Measurements from ENCODE around the gene TCHP.
"Not testable (repeated sequence)": the region's sequence is repeated elsewhere in the genome, so short reads cannot be mapped to it uniquely, and the experiment has no call there.

The TCHP gene

DNA sequence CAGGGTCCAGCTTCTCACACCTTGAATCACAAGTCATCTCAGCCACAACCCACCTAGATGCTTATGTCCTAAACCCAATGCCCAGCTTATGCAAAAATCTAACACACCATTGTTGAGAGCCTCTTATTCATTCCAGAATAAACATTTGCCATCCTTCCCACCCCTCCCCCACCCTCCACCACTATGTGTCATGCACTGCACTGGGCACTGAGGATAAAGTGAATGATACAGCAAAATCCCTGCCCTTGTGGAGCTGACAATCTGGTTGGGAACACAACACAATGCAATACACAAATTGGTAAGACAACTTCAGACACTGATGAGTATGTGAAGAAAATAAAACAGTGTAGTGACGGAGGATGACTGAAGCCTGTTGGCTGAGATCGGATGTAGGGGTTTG lies 18.3 kb upstream of the TCHP start:
- Histone ChIP-seq H3K9me3 (ENCODE audit: severe bottlenecking) (no peaks in the 10 kb centered on the region), H3K36me3 (no peaks in the 10 kb centered on the region), H3K4me3 (ENCODE audit: low read depth, low read length) (no peak overlapping the region), H3K27ac (no peak overlapping the region), H3K27me3 (ENCODE audit: insufficient read depth, low read depth, severe bottlenecking) (no peaks in the 10 kb centered on the region)
- DNase-seq = no peak
- TF ChIP-seq, protein P1, sequence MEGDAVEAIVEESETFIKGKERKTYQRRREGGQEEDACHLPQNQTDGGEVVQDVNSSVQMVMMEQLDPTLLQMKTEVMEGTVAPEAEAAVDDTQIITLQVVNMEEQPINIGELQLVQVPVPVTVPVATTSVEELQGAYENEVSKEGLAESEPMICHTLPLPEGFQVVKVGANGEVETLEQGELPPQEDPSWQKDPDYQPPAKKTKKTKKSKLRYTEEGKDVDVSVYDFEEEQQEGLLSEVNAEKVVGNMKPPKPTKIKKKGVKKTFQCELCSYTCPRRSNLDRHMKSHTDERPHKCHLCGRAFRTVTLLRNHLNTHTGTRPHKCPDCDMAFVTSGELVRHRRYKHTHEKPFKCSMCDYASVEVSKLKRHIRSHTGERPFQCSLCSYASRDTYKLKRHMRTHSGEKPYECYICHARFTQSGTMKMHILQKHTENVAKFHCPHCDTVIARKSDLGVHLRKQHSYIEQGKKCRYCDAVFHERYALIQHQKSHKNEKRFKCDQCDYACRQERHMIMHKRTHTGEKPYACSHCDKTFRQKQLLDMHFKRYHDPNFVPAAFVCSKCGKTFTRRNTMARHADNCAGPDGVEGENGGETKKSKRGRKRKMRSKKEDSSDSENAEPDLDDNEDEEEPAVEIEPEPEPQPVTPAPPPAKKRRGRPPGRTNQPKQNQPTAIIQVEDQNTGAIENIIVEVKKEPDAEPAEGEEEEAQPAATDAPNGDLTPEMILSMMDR (IDR thresholded peaks at IDR 0.05; ENCODE audit: low read depth, low read length) = no peak

DNA sequence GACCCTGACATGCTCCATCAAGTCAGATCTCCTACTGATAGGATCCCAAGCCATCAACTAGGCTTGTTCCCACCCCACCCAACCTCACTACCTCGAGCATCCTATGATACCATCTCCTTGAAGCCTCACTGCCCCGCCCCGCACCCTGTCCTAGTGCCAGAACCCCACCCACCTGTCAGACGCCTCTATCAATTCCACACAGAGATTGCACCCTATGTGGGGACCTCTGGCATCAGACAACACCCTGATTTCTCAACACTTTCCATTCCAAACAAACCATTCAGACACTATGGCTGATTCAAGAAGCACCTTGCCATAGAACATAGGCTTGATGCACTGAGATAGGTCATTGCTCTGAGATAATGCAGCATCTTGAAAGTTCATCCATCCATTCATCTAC lies 16.6 kb upstream of the TCHP start:
- TF ChIP-seq, protein P1 (IDR thresholded peaks at IDR 0.05; ENCODE audit: low read depth, low read length) = no peak
- no peak for DNase-seq
- Histone ChIP-seq H3K36me3 (no peaks in the 10 kb centered on the region), H3K4me3 (ENCODE audit: low read depth, low read length) (no peak overlapping the region), H3K27me3 (ENCODE audit: insufficient read depth, low read depth, severe bottlenecking) (no peaks in the 10 kb centered on the region), H3K27ac (no peak overlapping the region), H3K9me3 (ENCODE audit: severe bottlenecking) (no peaks in the 10 kb centered on the region)

DNA sequence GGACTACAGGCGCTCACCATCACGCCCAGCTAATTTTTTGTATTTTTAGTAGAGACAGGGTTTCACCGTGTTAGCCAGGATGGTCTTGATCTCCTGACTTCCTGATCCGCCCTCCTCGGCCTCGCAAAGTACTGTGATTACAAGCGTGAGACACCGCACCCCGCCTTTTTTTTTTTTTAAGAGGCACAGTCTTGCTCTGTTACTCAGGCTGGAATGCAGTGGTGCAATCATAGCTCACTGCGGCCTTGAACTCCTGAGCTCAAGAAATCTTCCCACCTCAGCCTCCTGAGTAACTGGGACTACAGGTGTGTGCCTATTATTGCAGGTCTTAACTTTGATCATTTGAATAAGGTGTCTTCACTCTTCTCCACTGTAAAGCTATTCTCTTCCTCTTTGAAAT lies 14.5 kb upstream of the TCHP start:
- no peaks in the 10 kb centered on the region for H3K27me3 ChIP-seq (ENCODE audit: insufficient read depth, low read depth, severe bottlenecking)
- TF ChIP-seq, protein P1 (IDR thresholded peaks at IDR 0.05; ENCODE audit: low read depth, low read length) = no peak
- no peak for DNase-seq

GRCh38 chr12:109888179-109889020 lies 11.7 kb upstream of the TCHP start:
- Histone ChIP-seq H3K27ac (no peak overlapping the region), H3K36me3 (no peaks in the 10 kb centered on the region), H3K4me3 (ENCODE audit: low read depth, low read length) (no peak overlapping the region), H3K9me3 (ENCODE audit: severe bottlenecking) (no peaks in the 10 kb centered on the region), H3K27me3 (ENCODE audit: insufficient read depth, low read depth, severe bottlenecking) (no peaks in the 10 kb centered on the region)
- TF ChIP-seq, protein P1 (IDR thresholded peaks at IDR 0.05; ENCODE audit: low read depth, low read length) = no peak
- DNase-seq = no peak

More for the DNA sequence above, 14.5 kb upstream of the TCHP start:
- H3K9me3 ChIP-seq (ENCODE audit: severe bottlenecking) = no peaks in the 10 kb centered on the region
- no peak overlapping the region for H3K4me3 ChIP-seq (ENCODE audit: low read depth, low read length)
- H3K27ac ChIP-seq = no peak overlapping the region
- H3K36me3 ChIP-seq = no peaks in the 10 kb centered on the region

DNA sequence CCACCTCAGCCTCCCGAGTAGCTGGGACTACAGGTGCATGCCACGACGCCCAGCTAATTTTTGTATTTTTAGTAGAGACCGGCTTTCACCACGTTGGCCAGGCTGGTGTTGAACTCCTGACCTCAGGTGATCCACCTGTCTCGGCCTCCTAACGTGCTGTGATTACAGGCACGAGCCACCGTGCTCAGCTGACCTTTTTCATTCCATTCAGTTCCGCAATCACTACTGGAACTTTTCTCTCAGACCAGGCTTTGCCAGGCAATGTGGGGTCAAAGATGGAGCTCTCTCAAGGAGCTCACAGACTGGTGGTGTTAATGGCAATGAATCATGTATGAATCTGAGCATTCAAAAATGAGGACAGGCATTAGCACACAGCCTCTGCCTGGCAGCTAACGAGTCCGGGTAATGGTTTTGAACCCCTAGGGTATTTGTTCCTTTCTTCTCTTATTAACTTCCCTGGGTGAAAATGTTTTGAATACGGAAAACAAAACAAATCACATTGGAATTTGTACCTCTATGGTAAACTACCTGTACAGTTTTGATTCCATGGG lies 9.4 kb upstream of the TCHP start:
- Histone ChIP-seq H3K27me3 (ENCODE audit: insufficient read depth, low read depth, severe bottlenecking) (no peaks in the 10 kb centered on the region), H3K36me3 (no peaks in the 10 kb centered on the region), H3K27ac (no peak overlapping the region), H3K4me3 (ENCODE audit: low read depth, low read length) (no peak overlapping the region), H3K9me3 (ENCODE audit: severe bottlenecking) (no peaks in the 10 kb centered on the region)
- DNase-seq = no peak
- TF ChIP-seq, protein P1 (IDR thresholded peaks at IDR 0.05; ENCODE audit: low read depth, low read length) = no peak

GRCh38 chr12:109891731-109892130 lies 8.3 kb upstream of the TCHP start:
- DNase-seq; H3K27me3 ChIP-seq (ENCODE audit: insufficient read depth, low read depth, severe bottlenecking); H3K36me3 ChIP-seq; H3K4me3 ChIP-seq (ENCODE audit: low read depth, low read length); H3K9me3 ChIP-seq (ENCODE audit: severe bottlenecking); H3K27ac ChIP-seq: not testable (repeated sequence)

Measured in WERI-Rb-1 (cell line).